NCI-H345 treated with DMSO at 0.1 percent for 48 hours (cell line): ENCODE data around the gene MAGEA9B.
A peak's percentile ranks its signal among the peaks of the same experiment; 100 is the strongest.
"Not testable (repeated sequence)": the region's sequence is repeated elsewhere in the genome, so short reads cannot be mapped to it uniquely, and the experiment has no call there.

Experiments used
- DNase-seq: peaks from one replicate; lab custom pipeline; 2025; ENCODE audit not compliant: unreplicated experiment; lab: John Stamatoyannopoulos, UW

The MAGEA9B gene

GRCh38 chrX:149587359-149587758 is at the start of gene MAGEA9B:
TSS of gene MAGEA9B (minus strand) at chrX:149587459. CDS start at chrX:149583179, 4,280 bp downstream.
- DNase-seq = not testable (repeated sequence)

- no peak for DNase-seq
These were observed 46.3 kb upstream of the MAGEA9B start for GRCh38 chrX:149633511-149633910.

GRCh38 chrX:149631234-149632165 is 44.2 kb upstream of the MAGEA9B start, which contains the start of gene TMEM185A:
TSS of gene TMEM185A (minus strand) at chrX:149631792. CDS start at chrX:149631580, 212 bp downstream.
- peak; percentile 50 for DNase-seq

GRCh38 chrX:149630681-149631233 is 43.5 kb upstream of the MAGEA9B start:
- DNase-seq = no peak

GRCh38 chrX:149629730-149630387 is 42.6 kb upstream of the MAGEA9B start:
- DNase-seq = no peak

GRCh38 chrX:149628768-149629167 is 41.5 kb upstream of the MAGEA9B start:
- DNase-seq = no peak

- DNase-seq = no peak
These were observed 41.0 kb upstream of the MAGEA9B start for GRCh38 chrX:149628280-149628679.

- DNase-seq = not testable (repeated sequence)
These were observed 39.6 kb upstream of the MAGEA9B start for GRCh38 chrX:149626829-149627228.

GRCh38 chrX:149619662-149620061 is 32.4 kb upstream of the MAGEA9B start:
- not testable (repeated sequence) for DNase-seq

GRCh38 chrX:149618871-149619270 is 31.6 kb upstream of the MAGEA9B start:
- no peak for DNase-seq

- DNase-seq = no peak
These were observed 24.4 kb upstream of the MAGEA9B start for GRCh38 chrX:149611623-149612175.

GRCh38 chrX:149610511-149610910 is 23.3 kb upstream of the MAGEA9B start:
- no peak for DNase-seq

- DNase-seq = no peak
These were observed 20.4 kb upstream of the MAGEA9B start for GRCh38 chrX:149607699-149608098.

- DNase-seq = not testable (repeated sequence)
These were observed 18.1 kb upstream of the MAGEA9B start for GRCh38 chrX:149605248-149605885.

- DNase-seq = not testable (repeated sequence)
These were observed 11.3 kb upstream of the MAGEA9B start for GRCh38 chrX:149598603-149599002.

- not testable (repeated sequence) for DNase-seq
These were observed 8.7 kb upstream of the MAGEA9B start for GRCh38 chrX:149595943-149596342.

- DNase-seq = not testable (repeated sequence)
These were observed 8.0 kb upstream of the MAGEA9B start, which contains the start of gene HSFX2 for GRCh38 chrX:149595214-149595613. TSS of gene HSFX2 (minus strand) at chrX:149595314. CDS start at chrX:149594700, 614 bp downstream.

GRCh38 chrX:149590993-149591392 is 3.7 kb upstream of the MAGEA9B start:
- not testable (repeated sequence) for DNase-seq

- DNase-seq = not testable (repeated sequence)
These were observed 1.6 kb downstream of the MAGEA9B start for GRCh38 chrX:149585631-149586030.

GRCh38 chrX:149573456-149573855 is 13.8 kb downstream of the MAGEA9B start:
- not testable (repeated sequence) for DNase-seq

GRCh38 chrX:149572743-149573142 is 14.5 kb downstream of the MAGEA9B start:
- no peak for DNase-seq
